Left ventricle myocardium inferior (tissue), 1 donor: Measurements from ENCODE around the gene SCYL2. TPM values are rescaled to one million over a fixed set of nuclear protein-coding genes. Genes with fewer than 3 reads are reported as not detected.
"Not testable (repeated sequence)": the region's sequence is repeated elsewhere in the genome, so short reads cannot be mapped to it uniquely, and the experiment has no call there.

Experiments
- DNase-seq: peaks from one replicate; pipeline ENCODE4 v3.0.0-alpha.2; 2020
- H3K27ac ChIP-seq: fragments of 200-600 bp; replicated peaks from 2 replicates; pipeline ENCODE4 v1.8.0; 2021
- H3K27me3 ChIP-seq: fragments of 200-600 bp; 2 replicates; pipeline ENCODE4 v1.8.0; 2021; ENCODE audit warnings: low read depth
- H3K36me3 ChIP-seq: fragments of 200-600 bp; 2 replicates; pipeline ENCODE4 v1.8.0; 2021
- H3K4me1 ChIP-seq: fragments of 200-600 bp; 2 replicates; pipeline ENCODE4 v1.8.0; 2021
- H3K4me3 ChIP-seq: fragments of 200-600 bp; 2 replicates; pipeline ENCODE4 v1.8.0; 2021; ENCODE audit warnings: mild to moderate bottlenecking, moderate library complexity
- H3K9me3 ChIP-seq: fragments of 200-600 bp; replicated peaks from 2 replicates; pipeline ENCODE4 v1.8.0; 2021
- CTCF ChIP-seq: fragments of 200-600 bp; IDR thresholded peaks from 2 replicates; pipeline ENCODE4 v1.8.0; 2021; ENCODE audit warnings: antibody characterized with exemption, mild to moderate bottlenecking, borderline replicate concordance
- intact Hi-C: fragments of 100-400 bp; cut with micrococcal nuclease; formaldehyde crosslinking; loops from one replicate; pipeline ENCODE4 v1.11.0; 2022
- total RNA-seq: library from RNA; stranded (reverse); fragmentation: NEBNext Ultra II Directional; extraction: Animal tissue kit (Norgen Biotek cat#: 25700); gene quantifications from one replicate; pipeline ENCODE4 v1.2.1, GENCODE V29; 2021
- donor health status: DM: no; HTN: yes; CAD: no; lungs with severe emphysema.

SCYL2 gene
- total RNA-seq, 1 donor from 2014 or later: 36.2 TPM

- Histone ChIP-seq H3K4me1 (no peaks in the 10 kb centered on the region), H3K27me3 (no peaks in the 10 kb centered on the region), H3K36me3 (no peaks in the 10 kb centered on the region), H3K9me3 (no peaks in the 10 kb centered on the region), H3K4me3 (no peak overlapping the region), H3K27ac (no peak overlapping the region)
- intact Hi-C loops: no loop called here
- no peak for TF ChIP-seq CTCF
- no peak for DNase-seq
Observed at GRCh38 chr12:100253437-100253836, 13.5 kb upstream of the SCYL2 start.

- H3K27me3 ChIP-seq: no peaks in the 10 kb centered on the region
- TF ChIP-seq CTCF: no peak
- no peak overlapping the region for H3K4me3 ChIP-seq
- H3K27ac ChIP-seq: no peak overlapping the region
- H3K9me3 ChIP-seq: no peaks in the 10 kb centered on the region
- intact Hi-C loops: no loop called here
- H3K4me1 ChIP-seq: no peaks in the 10 kb centered on the region
- no peak for DNase-seq
- no peaks in the 10 kb centered on the region for H3K36me3 ChIP-seq
Observed at GRCh38 chr12:100254876-100255275, 12.1 kb upstream of the SCYL2 start.

- no peak overlapping the region for H3K4me3 ChIP-seq
- DNase-seq: no peak
- TF ChIP-seq CTCF: no peak
- no peak overlapping the region for H3K27ac ChIP-seq
- H3K9me3 ChIP-seq: no peaks in the 10 kb centered on the region
- intact Hi-C loops: no loop called here
- H3K36me3 ChIP-seq: no peaks in the 10 kb centered on the region
- H3K4me1 ChIP-seq: no peaks in the 10 kb centered on the region
- no peaks in the 10 kb centered on the region for H3K27me3 ChIP-seq
Observed at GRCh38 chr12:100258127-100258526, 8.8 kb upstream of the SCYL2 start.

GRCh38 chr12:100263131-100263530 lies 3.8 kb upstream of the SCYL2 start:
- Histone ChIP-seq H3K27ac (no peak overlapping the region), H3K9me3 (no peaks in the 10 kb centered on the region), H3K27me3 (no peaks in the 10 kb centered on the region), H3K4me1 (peaks cover 17% of the 10 kb centered on the region), H3K36me3 (no peaks in the 10 kb centered on the region), H3K4me3 (no peak overlapping the region)
- no peak for TF ChIP-seq CTCF
- DNase-seq: no peak
- intact Hi-C loops: loop anchor here (10.0 kb wide), 1 partner anchor 128 kb away; no protein-coding TSS in a partner anchor

GRCh38 chr12:100265107-100265506 lies 1.9 kb upstream of the SCYL2 start:
- not testable (repeated sequence) for H3K9me3 ChIP-seq, H3K36me3 ChIP-seq, DNase-seq, H3K4me3 ChIP-seq, H3K27ac ChIP-seq, H3K27me3 ChIP-seq
- intact Hi-C loops: loop anchor here (10.0 kb wide), 1 partner anchor 130 kb away; no protein-coding TSS in a partner anchor
- peaks cover 37% of the 10 kb centered on the region for H3K4me1 ChIP-seq

- Histone ChIP-seq H3K9me3 (no peaks in the 10 kb centered on the region), H3K4me1 (peaks cover 42% of the 10 kb centered on the region), H3K36me3 (no peaks in the 10 kb centered on the region), H3K27ac (peak overlapping the region; percentile 95), H3K4me3 (peak overlapping the region; percentile 94), H3K27me3 (no peaks in the 10 kb centered on the region)
- intact Hi-C loops: loop anchor here (10.0 kb wide), 1 partner anchor 131 kb away; no protein-coding TSS in a partner anchor
- TF ChIP-seq CTCF: no peak
- DNase-seq: no peak
Observed at GRCh38 chr12:100265732-100266584, 1.0 kb upstream of the SCYL2 start.
